ENCODE data around the gene TBC1D9. TPM values are rescaled to one million over a fixed set of nuclear protein-coding genes. Genes with fewer than 3 reads are reported as not detected.
A peak's percentile ranks its signal among the peaks of the same experiment; 100 is the strongest.

Gene TBC1D9
- total and polyA plus RNA-seq, 11 donors, result 4.6 to 26.5 (median 13.3) TPM

- WGBS, 4 donors, result 89 to 92% (median 91%) methylated on average over 16 to 33 of the region's 33 CpGs
- no peak overlapping the region for H3K27ac ChIP-seq
- no peaks in the 10 kb centered on the region for H3K27me3 ChIP-seq
- H3K4me3 ChIP-seq, result no peak overlapping the region
- ATAC-seq (peak in 2 of 4 donors; percentile 18 to 49), DNase-seq (peak in 1 of 5 donors; percentile 65)
- peaks cover 0 to 8% (median 0%) of the 10 kb centered on the region in 12 donors for H3K4me1 ChIP-seq
- H3K36me3 ChIP-seq, result peaks cover 0 to 76% (median 57%) of the 10 kb centered on the region in 9 donors
- TF ChIP-seq POLR2A (IDR thresholded peaks at IDR 0.05), result no peak
- TF ChIP-seq CTCF (IDR thresholded peaks at IDR 0.05), result no peak
- intact Hi-C loops (cut with DNase I), result no loop called here
- no peaks in the 10 kb centered on the region for H3K9me3 ChIP-seq
Measured at GRCh38 chr4:140622333-140622958, 133.7 kb downstream of the TBC1D9 start.

GRCh38 chr4:140621161-140621560 lies 135.0 kb downstream of the TBC1D9 start:
- ATAC-seq, result no peak
- intact Hi-C loops (cut with DNase I), result no loop called here
- H3K27ac ChIP-seq, result no peak overlapping the region
- TF ChIP-seq CTCF (IDR thresholded peaks at IDR 0.05) (no peak), POLR2A (IDR thresholded peaks at IDR 0.05) (no peak)
- peaks cover 0 to 8% (median 0%) of the 10 kb centered on the region in 12 donors for H3K4me1 ChIP-seq
- H3K9me3 ChIP-seq, result no peaks in the 10 kb centered on the region
- H3K27me3 ChIP-seq, result no peaks in the 10 kb centered on the region
- 94 to 99% (median 96%) methylated on average over 3 of the region's 3 CpGs for WGBS, 4 donors
- peaks cover 0 to 63% (median 44%) of the 10 kb centered on the region in 9 donors for H3K36me3 ChIP-seq
- no peak for DNase-seq
- H3K4me3 ChIP-seq, result no peak overlapping the region

GRCh38 chr4:140617499-140618248 lies 138.5 kb downstream of the TBC1D9 start:
- Histone ChIP-seq H3K9me3 (no peaks in the 10 kb centered on the region), H3K27me3 (no peaks in the 10 kb centered on the region), H3K36me3 (peaks cover 0 to 28% (median 11%) of the 10 kb centered on the region in 9 donors), H3K27ac (no peak overlapping the region), H3K4me1 (peaks cover 0 to 11% (median 0%) of the 10 kb centered on the region in 12 donors), H3K4me3 (no peak overlapping the region)
- TF ChIP-seq CTCF (IDR thresholded peaks at IDR 0.05) (no peak), POLR2A (IDR thresholded peaks at IDR 0.05) (no peak)
- 42 to 49% (median 48%) methylated on average over 7 of the region's 7 CpGs for WGBS, 4 donors
- DNase-seq, result no peak
- ATAC-seq, result no peak
- intact Hi-C loops (cut with DNase I), result loop anchor here in 2 of 10 donors (5.0 kb wide), 2 partner anchors 190 to 255 kb away; partner anchors contain the start of gene CLGN (in 1 of the 2)

GRCh38 chr4:140615451-140615850 lies 140.7 kb downstream of the TBC1D9 start:
- Histone ChIP-seq H3K36me3 (peaks cover 0 to 6% (median 0%) of the 10 kb centered on the region in 9 donors), H3K27me3 (no peaks in the 10 kb centered on the region), H3K27ac (no peak overlapping the region), H3K4me3 (no peak overlapping the region), H3K9me3 (no peaks in the 10 kb centered on the region), H3K4me1 (peaks cover 0 to 17% (median 0%) of the 10 kb centered on the region in 12 donors)
- TF ChIP-seq POLR2A (IDR thresholded peaks at IDR 0.05) (no peak), CTCF (IDR thresholded peaks at IDR 0.05) (no peak)
- ATAC-seq, result no peak
- WGBS, 4 donors, result 84 to 96% (median 91%) methylated on average over 1 of the region's 1 CpG
- intact Hi-C loops (cut with DNase I), result loop anchor here in 2 of 10 donors (5.0 kb wide), 2 partner anchors 188 to 253 kb away; partner anchors contain the start of gene CLGN (in 1 of the 2)
- DNase-seq, result no peak
